Mucosa of stomach (tissue), 1 donor: Measurements from ENCODE around the gene SKIC2.

ENCODE experiments used
- H3K27me3 ChIP-seq: one replicate; pipeline ENCODE4 v1.7.0; 2013; ENCODE audit warnings: mild to moderate bottlenecking, low read length; ENCODE audit not compliant: control insufficient read depth, insufficient read depth
- H3K36me3 ChIP-seq: one replicate; pipeline ENCODE4 v1.7.0; 2013; ENCODE audit warnings: low read length; ENCODE audit not compliant: control insufficient read depth, insufficient read depth
- H3K4me1 ChIP-seq: one replicate; pipeline ENCODE4 v1.7.0; 2013; ENCODE audit warnings: mild to moderate bottlenecking, low read length; ENCODE audit not compliant: control insufficient read depth, insufficient read depth
- H3K4me3 ChIP-seq: one replicate; pipeline ENCODE4 v1.7.0; 2013; ENCODE audit warnings: low read length
- H3K9ac ChIP-seq: one replicate; pipeline ENCODE4 v1.7.0; 2013; ENCODE audit warnings: mild to moderate bottlenecking, low read length, moderate library complexity
- H3K9me3 ChIP-seq: one replicate; pipeline ENCODE4 v1.7.0; 2013; ENCODE audit warnings: mild to moderate bottlenecking, low read length, moderate library complexity; ENCODE audit not compliant: control insufficient read depth
- donor health status: Pancreatic carcinoma.

Gene SKIC2

GRCh38 chr6:31947070-31947675 lies 11.8 kb upstream of the SKIC2 start:
- H3K9ac ChIP-seq, result peak overlapping the region; percentile 67
- no peak overlapping the region for H3K4me3 ChIP-seq
- no peaks in the 10 kb centered on the region for H3K36me3 ChIP-seq
- no peaks in the 10 kb centered on the region for H3K27me3 ChIP-seq
- H3K4me1 ChIP-seq, result peaks cover 21% of the 10 kb centered on the region
- no peaks in the 10 kb centered on the region for H3K9me3 ChIP-seq

DNA sequence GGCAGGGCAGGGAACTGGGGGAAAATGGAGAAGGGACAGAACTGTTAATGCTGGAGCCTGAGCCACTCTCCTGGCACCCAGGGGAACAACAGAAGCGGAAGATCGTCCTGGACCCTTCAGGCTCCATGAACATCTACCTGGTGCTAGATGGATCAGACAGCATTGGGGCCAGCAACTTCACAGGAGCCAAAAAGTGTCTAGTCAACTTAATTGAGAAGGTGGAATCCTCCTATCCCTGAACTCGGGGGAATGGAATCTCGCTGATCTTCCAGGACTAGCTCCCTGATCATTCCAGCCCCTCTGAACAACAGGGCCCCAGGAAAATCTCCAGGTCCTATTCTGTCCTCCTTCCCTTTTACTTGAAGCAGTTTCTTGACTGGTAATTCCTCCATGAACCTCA lies 11.1 kb upstream of the SKIC2 start:
- Histone ChIP-seq H3K4me1 (peaks cover 21% of the 10 kb centered on the region), H3K9me3 (no peaks in the 10 kb centered on the region), H3K9ac (no peak overlapping the region), H3K4me3 (no peak overlapping the region), H3K27me3 (no peaks in the 10 kb centered on the region), H3K36me3 (no peaks in the 10 kb centered on the region)

- H3K4me3 ChIP-seq, result no peak overlapping the region
- H3K9me3 ChIP-seq, result no peaks in the 10 kb centered on the region
- H3K4me1 ChIP-seq, result peaks cover 21% of the 10 kb centered on the region
- H3K9ac ChIP-seq, result no peak overlapping the region
- no peaks in the 10 kb centered on the region for H3K27me3 ChIP-seq
- no peaks in the 10 kb centered on the region for H3K36me3 ChIP-seq
Measured at GRCh38 chr6:31948306-31948705, 10.7 kb upstream of the SKIC2 start.

GRCh38 chr6:31948753-31949413 lies 10.1 kb upstream of the SKIC2 start:
- Histone ChIP-seq H3K4me1 (peaks cover 21% of the 10 kb centered on the region), H3K36me3 (no peaks in the 10 kb centered on the region), H3K9me3 (no peaks in the 10 kb centered on the region), H3K27me3 (no peaks in the 10 kb centered on the region), H3K4me3 (no peak overlapping the region), H3K9ac (no peak overlapping the region)

- H3K27me3 ChIP-seq, result no peaks in the 10 kb centered on the region
- H3K36me3 ChIP-seq, result no peaks in the 10 kb centered on the region
- no peaks in the 10 kb centered on the region for H3K9me3 ChIP-seq
- no peak overlapping the region for H3K9ac ChIP-seq
- H3K4me3 ChIP-seq, result no peak overlapping the region
- peaks cover 14% of the 10 kb centered on the region for H3K4me1 ChIP-seq
Measured at GRCh38 chr6:31949926-31950548, 8.9 kb upstream of the SKIC2 start.

- Histone ChIP-seq H3K4me3 (no peak overlapping the region), H3K27me3 (no peaks in the 10 kb centered on the region), H3K9me3 (no peaks in the 10 kb centered on the region), H3K4me1 (no peaks in the 10 kb centered on the region), H3K9ac (no peak overlapping the region), H3K36me3 (peaks cover 6% of the 10 kb centered on the region)
Measured at GRCh38 chr6:31952140-31952805, 6.7 kb upstream of the SKIC2 start.

DNA sequence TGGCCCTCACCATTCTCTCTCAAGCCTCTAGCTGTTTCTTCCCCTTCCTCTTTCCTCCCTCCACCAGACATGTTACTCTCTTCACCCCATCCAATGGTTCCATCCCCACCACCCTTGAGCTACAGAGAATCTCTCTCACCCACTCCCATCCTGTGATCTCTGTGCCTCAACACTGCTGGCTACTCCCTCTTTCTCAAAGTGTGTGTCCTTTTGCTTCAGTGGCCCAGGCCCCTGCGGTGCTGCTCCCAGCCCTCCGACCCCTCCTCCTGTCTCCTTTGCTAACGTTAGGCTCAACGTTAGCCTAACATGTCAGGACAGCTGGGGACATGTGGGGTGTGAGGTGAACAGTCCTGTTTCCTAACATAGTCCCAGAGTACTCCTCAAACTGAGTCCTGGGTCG lies 6.1 kb upstream of the SKIC2 start:
- H3K4me3 ChIP-seq, result no peak overlapping the region
- no peaks in the 10 kb centered on the region for H3K27me3 ChIP-seq
- peaks cover 3% of the 10 kb centered on the region for H3K4me1 ChIP-seq
- H3K9me3 ChIP-seq, result no peaks in the 10 kb centered on the region
- H3K9ac ChIP-seq, result no peak overlapping the region
- peaks cover 6% of the 10 kb centered on the region for H3K36me3 ChIP-seq

DNA sequence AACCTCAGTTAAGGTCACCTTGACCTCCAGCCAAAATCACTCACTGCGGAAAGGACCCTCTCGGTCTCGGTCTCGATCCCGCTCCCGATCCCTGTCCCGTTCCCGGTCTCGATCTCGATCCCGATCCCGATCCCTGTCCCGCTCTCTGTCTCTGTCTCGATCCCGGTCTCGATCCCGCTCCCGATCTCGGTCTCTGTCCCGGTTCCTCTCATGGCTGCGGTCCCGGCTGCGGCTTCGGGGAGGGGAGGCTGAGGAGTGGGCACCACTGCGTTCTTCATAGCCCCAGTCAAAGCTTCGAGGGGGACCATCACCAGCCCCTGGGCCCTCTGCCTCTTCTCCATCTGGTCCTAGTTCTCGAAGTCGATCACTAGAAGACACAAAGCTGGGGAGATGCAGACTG lies 4.5 kb upstream of the SKIC2 start:
- no peak overlapping the region for H3K4me3 ChIP-seq
- H3K4me1 ChIP-seq, result peaks cover 10% of the 10 kb centered on the region
- no peaks in the 10 kb centered on the region for H3K27me3 ChIP-seq
- peaks cover 6% of the 10 kb centered on the region for H3K36me3 ChIP-seq
- H3K9ac ChIP-seq, result no peak overlapping the region
- H3K9me3 ChIP-seq, result no peaks in the 10 kb centered on the region

- Histone ChIP-seq H3K4me1 (peaks cover 14% of the 10 kb centered on the region), H3K4me3 (no peak overlapping the region), H3K9ac (no peak overlapping the region), H3K27me3 (no peaks in the 10 kb centered on the region), H3K36me3 (peaks cover 7% of the 10 kb centered on the region), H3K9me3 (no peaks in the 10 kb centered on the region)
Measured at GRCh38 chr6:31956796-31957195, 2.2 kb upstream of the SKIC2 start.

GRCh38 chr6:31958412-31958740 lies 599 bp upstream of the SKIC2 start:
- H3K4me3 ChIP-seq, result peak overlapping the region; percentile 91
- peak overlapping the region; percentile 94 for H3K9ac ChIP-seq
- peaks cover 14% of the 10 kb centered on the region for H3K4me1 ChIP-seq
- H3K36me3 ChIP-seq, result peaks cover 11% of the 10 kb centered on the region
- H3K9me3 ChIP-seq, result no peaks in the 10 kb centered on the region
- H3K27me3 ChIP-seq, result no peaks in the 10 kb centered on the region

GRCh38 chr6:31961616-31962015 lies 2.6 kb downstream of the SKIC2 start:
- H3K9me3 ChIP-seq, result no peaks in the 10 kb centered on the region
- H3K4me1 ChIP-seq, result peaks cover 14% of the 10 kb centered on the region
- no peak overlapping the region for H3K4me3 ChIP-seq
- H3K27me3 ChIP-seq, result no peaks in the 10 kb centered on the region
- H3K36me3 ChIP-seq, result peaks cover 16% of the 10 kb centered on the region
- H3K9ac ChIP-seq, result no peak overlapping the region

DNA sequence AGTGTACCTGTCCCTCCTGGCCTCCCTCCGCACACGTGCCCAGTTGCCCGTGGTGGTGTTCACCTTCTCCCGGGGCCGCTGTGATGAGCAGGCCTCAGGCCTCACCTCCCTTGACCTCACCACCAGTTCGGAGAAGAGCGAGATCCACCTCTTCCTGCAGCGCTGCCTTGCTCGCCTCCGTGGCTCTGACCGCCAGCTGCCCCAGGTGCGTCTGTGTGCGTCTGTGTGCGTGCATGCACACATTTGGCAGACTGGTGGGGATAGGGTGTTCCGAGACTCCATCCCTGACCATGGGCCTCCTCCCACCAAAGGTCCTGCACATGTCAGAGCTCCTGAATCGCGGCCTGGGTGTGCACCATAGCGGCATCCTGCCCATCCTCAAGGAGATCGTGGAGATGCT lies 4.9 kb downstream of the SKIC2 start:
- Histone ChIP-seq H3K36me3 (peaks cover 20% of the 10 kb centered on the region), H3K4me1 (peaks cover 8% of the 10 kb centered on the region), H3K27me3 (no peaks in the 10 kb centered on the region), H3K4me3 (no peak overlapping the region), H3K9ac (no peak overlapping the region), H3K9me3 (no peaks in the 10 kb centered on the region)
